IMR-90 (cell line): ENCODE measurements around the gene POC1B. TPM values are rescaled to one million over a fixed set of nuclear protein-coding genes. Genes with fewer than 3 reads are reported as not detected.

Source experiments
- ATAC-seq: fragments of 200-7000 bp; cut with Tn5 transposase; 2 replicates; pipeline ENCODE4 v1.9.1; 2020; ENCODE audit warnings: low read depth, mild to moderate bottlenecking, moderate library complexity
- BruUV-seq: library from RNA; stranded (reverse); fragments of 400-500 nt; replicated peaks from 2 replicates; lab custom pipeline; 2021; lab: Mats Ljungman, UMichigan
- CTCF ChIA-PET: fragments of 300-600 bp; formaldehyde crosslinking; extraction: SDS; loops from one replicate; lab custom pipeline; 2021; ENCODE audit warnings: antibody characterized with exemption; lab: Yijun Ruan, JAX
- POLR2A ChIA-PET: fragments of 300-600 bp; sonication (Branson Sonifier 250); formaldehyde crosslinking; loops from one replicate; lab custom pipeline; 2022; ENCODE audit warnings: antibody characterized with exemption; ENCODE audit not compliant: unreplicated experiment; lab: Charles Lee
- DNase-seq: peaks from one replicate; pipeline ENCODE4 v3.0.0; 2013
- H2AFZ ChIP-seq: replicated peaks from 2 replicates; pipeline ENCODE3; 2013; ENCODE audit warnings: low read length, mild to moderate bottlenecking; ENCODE audit not compliant: poor library complexity
- H2AK5ac ChIP-seq: 2 replicates; pipeline ENCODE4 v1.6.1; 2013; ENCODE audit warnings: low read depth, low read length, inconsistent platforms
- H2AK9ac ChIP-seq: replicated peaks from 2 replicates; pipeline ENCODE3; 2013; ENCODE audit warnings: mild to moderate bottlenecking, low read depth, low read length, moderate library complexity; ENCODE audit not compliant: poor library complexity
- H2BK120ac ChIP-seq: 2 replicates; pipeline ENCODE4 v1.6.1; 2013; ENCODE audit warnings: low read depth, low read length, inconsistent platforms
- H2BK15ac ChIP-seq: 3 replicates; pipeline ENCODE4 v1.6.1; 2013; ENCODE audit warnings: low read depth, low read length, inconsistent platforms
- H2BK20ac ChIP-seq: 2 replicates; pipeline ENCODE4 v1.6.1; 2013; ENCODE audit warnings: low read depth, mild to moderate bottlenecking, inconsistent platforms, low read length, moderate library complexity
- H2BK5ac ChIP-seq: 2 replicates; pipeline ENCODE4 v1.6.1; 2013; ENCODE audit warnings: mild to moderate bottlenecking, low read depth, low read length, inconsistent platforms; ENCODE audit not compliant: poor library complexity, severe bottlenecking
- H3K14ac ChIP-seq: replicated peaks from 2 replicates; pipeline ENCODE4 v1.6.1; 2013; ENCODE audit warnings: low read depth, low read length, inconsistent platforms
- H3K18ac ChIP-seq: 2 replicates; pipeline ENCODE4 v1.6.1; 2013; ENCODE audit warnings: low read depth, low read length, control low read depth
- H3K23ac ChIP-seq: 2 replicates; pipeline ENCODE4 v1.6.1; 2013; ENCODE audit warnings: low read depth, low read length, inconsistent platforms
- H3K27ac ChIP-seq: 2 replicates; pipeline ENCODE4 v1.5.1; 2013; ENCODE audit warnings: mild to moderate bottlenecking, control low read depth, low read length; ENCODE audit not compliant: insufficient read depth
- H3K27me3 ChIP-seq: 2 replicates; pipeline ENCODE4 v1.6.1; 2013; ENCODE audit warnings: low read length; ENCODE audit not compliant: control insufficient read depth, insufficient read depth
- H3K36me3 ChIP-seq: 2 replicates; pipeline ENCODE4 v1.6.1; 2013; ENCODE audit warnings: low read length, mixed read lengths; ENCODE audit not compliant: control insufficient read depth, insufficient read depth
- H3K4ac ChIP-seq: 2 replicates; pipeline ENCODE4 v1.6.1; 2013; ENCODE audit warnings: low read depth, low read length, inconsistent platforms
- H3K4me1 ChIP-seq: 2 replicates; pipeline ENCODE4 v1.6.1; 2013; ENCODE audit warnings: low read length, mixed read lengths; ENCODE audit not compliant: control insufficient read depth, insufficient read depth
- H3K4me2 ChIP-seq: 2 replicates; pipeline ENCODE4 v1.6.1; 2013; ENCODE audit warnings: low read depth, mild to moderate bottlenecking, control low read depth, low read length, moderate library complexity
- H3K4me3 ChIP-seq: 2 replicates; pipeline ENCODE4 v1.5.1; 2013; ENCODE audit warnings: low read depth, mild to moderate bottlenecking, control low read depth, low read length, moderate library complexity; ENCODE audit not compliant: insufficient read depth
- H3K56ac ChIP-seq: 2 replicates; pipeline ENCODE4 v1.6.1; 2013; ENCODE audit warnings: low read length, inconsistent platforms; ENCODE audit not compliant: insufficient read depth; ENCODE audit errors: extremely low read depth
- H3K79me1 ChIP-seq, 2 experiments: 2 replicates each; pipeline ENCODE4 v1.6.1; 2013; ENCODE audit warnings: low read length in 2 of 2, inconsistent platforms in 1 of 2, low read depth in 1 of 2
- H3K9ac ChIP-seq: 2 replicates; pipeline ENCODE4 v1.6.1; 2013; ENCODE audit warnings: low read depth, low read length, control low read depth
- H3K9me1 ChIP-seq: 2 replicates; pipeline ENCODE4 v1.6.1; 2013; ENCODE audit warnings: low read length, inconsistent platforms; ENCODE audit not compliant: insufficient read depth
- H3K9me3 ChIP-seq: 2 replicates; pipeline ENCODE4 v1.6.1; 2013; ENCODE audit warnings: low read length; ENCODE audit not compliant: control insufficient read depth, insufficient read depth
- H4K20me1 ChIP-seq: 2 replicates; pipeline ENCODE4 v1.6.1; 2013; ENCODE audit warnings: low read length, inconsistent platforms; ENCODE audit not compliant: insufficient read depth
- H4K5ac ChIP-seq: 2 replicates; pipeline ENCODE4 v1.6.1; 2013; ENCODE audit warnings: mild to moderate bottlenecking, low read depth, low read length, control low read depth
- H4K8ac ChIP-seq, 2 experiments: 2 replicates each; pipeline ENCODE4 v1.6.1; 2013; ENCODE audit warnings: low read depth in 2 of 2, low read length in 2 of 2, control low read depth in 1 of 2, inconsistent platforms in 1 of 2
- H4K91ac ChIP-seq: 2 replicates; pipeline ENCODE4 v1.6.1; 2013; ENCODE audit warnings: low read depth, low read length, inconsistent platforms; ENCODE audit not compliant: insufficient read depth
- CEBPB ChIP-seq: IDR thresholded peaks from 2 replicates; pipeline ENCODE4 v1.6.1; 2012; ENCODE audit warnings: low read depth, low read length, improper control_type of control experiment
- ELK1 ChIP-seq: fragments of 150-350 bp; IDR thresholded peaks from 2 replicates; pipeline ENCODE4 v1.6.1; 2016; ENCODE audit warnings: low read depth, mild to moderate bottlenecking, low read length, moderate library complexity, borderline replicate concordance
- MAFK ChIP-seq: IDR thresholded peaks from 2 replicates; pipeline ENCODE4 v1.6.1; 2012; ENCODE audit warnings: low read depth, low read length, improper control_type of control experiment
- NFE2L2 ChIP-seq: fragments of 150-350 bp; IDR thresholded peaks from 2 replicates; pipeline ENCODE4 v1.6.1; 2016; ENCODE audit warnings: low read depth, mild to moderate bottlenecking, low read length
- POLR2A ChIP-seq: IDR thresholded peaks from 2 replicates; pipeline ENCODE4 v1.6.1; 2012; ENCODE audit warnings: mild to moderate bottlenecking, low read depth, low read length
- SMC3 ChIP-seq: fragments of 150-350 bp; IDR thresholded peaks from 2 replicates; pipeline ENCODE4 v1.6.1; 2016; ENCODE audit warnings: low read depth, mild to moderate bottlenecking, antibody characterized with exemption, low read length, moderate library complexity
- dilution Hi-C: fragments of 300-500 bp; cut with HindIII; formaldehyde crosslinking; loops from one replicate; pipeline ENCODE4 v1.14.3; 2018; ENCODE audit warnings: low sequenced_read_pairs; ENCODE audit not compliant: unreplicated experiment
- in situ Hi-C: fragments of 300-500 bp; cut with MboI; formaldehyde crosslinking; loops from 3 replicates; pipeline ENCODE4 v1.14.3; 2019; ENCODE audit warnings: low sequenced_read_pairs, inconsistent platforms, mixed read lengths
- intact Hi-C: fragments of 100-400 bp; cut with micrococcal nuclease; formaldehyde crosslinking; loops from 2 replicates; pipeline ENCODE4 v1.10.0; 2022
- polyA plus RNA-seq, 3 experiments: library from polyadenylated mRNA; depleted of rRNA; stranded (reverse); fragments of >200 nt; gene quantifications; 2 replicates each; pipeline ENCODE4 v1.2.3, GENCODE V29; 2012; ENCODE audit warnings: low replicate concordance in 1 of 3
- total RNA-seq: library from RNA; depleted of rRNA; stranded (reverse); fragments of >200 nt; gene quantifications from 2 replicates; pipeline ENCODE4 v1.2.3, GENCODE V29; 2012

Gene POC1B
- total and polyA plus RNA-seq, 2 of the 4 experiments (the other 2 are of a cell fraction) = 5.0 to 10.4 TPM

GRCh38 chr12:89424389-89424788 lies 101.5 kb downstream of the POC1B start:
- no peaks in the 10 kb centered on the region for H3K27me3 ChIP-seq
- BruUV-seq = no TSS peak
- peaks cover 3% of the 10 kb centered on the region; the same call in 1 of the 2 replicates for H3K9me1 ChIP-seq
- dilution Hi-C loops = no loop called here
- no peak overlapping the region for H3K9ac ChIP-seq
- no peak overlapping the region for H3K23ac ChIP-seq
- DNase-seq (no peak), ATAC-seq (no peak)
- H3K9me3 ChIP-seq = no peaks in the 10 kb centered on the region
- no peak overlapping the region for H3K4ac ChIP-seq
- H4K5ac ChIP-seq = no peak overlapping the region
- H2AFZ ChIP-seq = no peak overlapping the region
- TF ChIP-seq NFE2L2 = no peak
- TF ChIP-seq MAFK = no peak
- TF ChIP-seq POLR2A = no peak
- no peak for TF ChIP-seq CEBPB
- no peak for TF ChIP-seq SMC3
- no peak for TF ChIP-seq ELK1
- H3K4me2 ChIP-seq = no peak overlapping the region
- H2BK120ac ChIP-seq = no peak overlapping the region
- no peaks in the 10 kb centered on the region; the same call in 1 of the 2 replicates for H3K4me1 ChIP-seq
- no peak overlapping the region for H2AK5ac ChIP-seq
- no peaks in the 10 kb centered on the region for H3K79me1 ChIP-seq
- no peak overlapping the region for H3K27ac ChIP-seq
- H3K14ac ChIP-seq = no peak overlapping the region
- no peak overlapping the region for H2AK9ac ChIP-seq
- POLR2A ChIA-PET = no interaction called here
- H3K56ac ChIP-seq = no peak overlapping the region
- H3K4me3 ChIP-seq = no peak overlapping the region
- no peak overlapping the region for H3K18ac ChIP-seq
- intact Hi-C loops = no loop called here
- no peaks in the 10 kb centered on the region for H3K36me3 ChIP-seq
- no peak overlapping the region for H2BK15ac ChIP-seq
- CTCF ChIA-PET = no interaction called here
- H2BK5ac ChIP-seq = no peak overlapping the region
- in situ Hi-C loops = no loop called here
- no peak overlapping the region for H4K91ac ChIP-seq
- H4K20me1 ChIP-seq = no peaks in the 10 kb centered on the region
- no peak overlapping the region for H2BK20ac ChIP-seq
- no peak overlapping the region for H4K8ac ChIP-seq
